DMS 273 treated with DMSO at 0.1 percent for 48 hours (cell line): Measurements from ENCODE around the gene CD200R1L.
"Not testable (repeated sequence)": the region's sequence is repeated elsewhere in the genome, so short reads cannot be mapped to it uniquely, and the experiment has no call there.

Experiments
- DNase-seq: peaks from one replicate; lab custom pipeline; 2025; lab: John Stamatoyannopoulos, UW

The CD200R1L gene, protein sequence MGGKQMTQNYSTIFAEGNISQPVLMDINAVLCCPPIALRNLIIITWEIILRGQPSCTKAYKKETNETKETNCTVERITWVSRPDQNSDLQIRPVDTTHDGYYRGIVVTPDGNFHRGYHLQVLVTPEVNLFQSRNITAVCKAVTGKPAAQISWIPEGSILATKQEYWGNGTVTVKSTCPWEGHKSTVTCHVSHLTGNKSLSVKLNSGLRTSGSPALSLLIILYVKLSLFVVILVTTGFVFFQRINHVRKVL

DNA sequence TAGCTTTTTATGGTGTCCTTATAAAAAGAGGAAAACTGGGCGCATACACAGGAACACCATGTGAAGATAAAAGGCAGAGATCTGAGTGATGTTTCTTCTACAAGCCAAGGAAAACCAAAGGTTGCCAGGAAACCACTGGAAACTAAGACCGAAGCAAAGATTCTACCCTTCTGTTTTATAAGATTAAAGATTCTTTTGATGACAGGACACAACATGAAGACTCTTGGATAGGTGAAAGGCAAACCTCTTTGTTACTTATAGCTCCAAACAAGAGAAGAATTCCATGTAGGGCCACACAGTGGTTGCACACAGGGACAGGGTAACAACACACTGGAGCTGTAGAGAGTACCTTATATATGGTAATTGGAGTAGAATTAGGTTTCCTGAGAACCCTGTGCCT lies at the start of gene CD200R1L:
Gene CD200R1L, minus strand, starts transcription at position 101 of the 400 bp plus-strand sequence. CDS start 17,497 bp downstream, outside the sequence.
- DNase-seq: no peak

DNA sequence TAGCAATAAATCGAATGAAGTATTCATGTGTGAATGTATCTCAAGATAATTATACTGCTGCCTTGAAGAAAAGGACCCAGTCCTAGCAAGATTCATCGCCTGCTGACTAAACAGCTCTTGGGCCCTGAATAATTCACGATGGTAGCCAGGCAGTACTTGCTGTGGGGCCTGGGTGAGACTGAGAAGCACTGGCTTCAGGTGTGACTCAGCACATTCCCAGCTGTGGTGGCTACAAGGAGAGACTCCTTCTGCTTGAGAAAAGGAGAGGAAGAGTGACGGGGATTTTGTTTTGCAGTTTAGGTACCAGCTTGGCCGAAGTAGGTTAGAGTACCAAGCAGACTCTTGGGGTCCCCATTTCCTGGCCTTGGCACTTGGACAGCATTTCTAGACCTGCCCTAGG lies 47.6 kb upstream of the CD200R1L start:
- DNase-seq: no peak

DNA sequence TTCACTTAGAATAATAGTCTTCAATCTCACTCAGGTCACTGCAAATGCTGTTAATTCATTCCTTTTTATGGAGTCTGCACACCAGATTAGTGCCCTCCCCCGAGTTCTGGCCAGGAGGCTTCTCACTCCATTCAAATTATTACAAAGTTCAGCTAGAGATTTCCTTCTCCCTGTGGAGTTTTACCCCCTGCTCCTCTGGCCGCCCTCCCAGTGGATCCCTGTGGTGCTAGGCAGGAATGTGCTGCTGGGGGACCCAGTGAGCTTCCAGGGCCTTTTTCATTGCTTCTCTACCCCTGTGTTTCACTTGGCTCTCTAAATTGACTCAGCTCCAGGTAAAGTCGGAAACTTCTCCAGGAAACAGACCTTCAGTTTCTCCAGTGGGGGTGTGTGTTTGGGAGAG lies 42.7 kb upstream of the CD200R1L start:
- DNase-seq: no peak

DNA sequence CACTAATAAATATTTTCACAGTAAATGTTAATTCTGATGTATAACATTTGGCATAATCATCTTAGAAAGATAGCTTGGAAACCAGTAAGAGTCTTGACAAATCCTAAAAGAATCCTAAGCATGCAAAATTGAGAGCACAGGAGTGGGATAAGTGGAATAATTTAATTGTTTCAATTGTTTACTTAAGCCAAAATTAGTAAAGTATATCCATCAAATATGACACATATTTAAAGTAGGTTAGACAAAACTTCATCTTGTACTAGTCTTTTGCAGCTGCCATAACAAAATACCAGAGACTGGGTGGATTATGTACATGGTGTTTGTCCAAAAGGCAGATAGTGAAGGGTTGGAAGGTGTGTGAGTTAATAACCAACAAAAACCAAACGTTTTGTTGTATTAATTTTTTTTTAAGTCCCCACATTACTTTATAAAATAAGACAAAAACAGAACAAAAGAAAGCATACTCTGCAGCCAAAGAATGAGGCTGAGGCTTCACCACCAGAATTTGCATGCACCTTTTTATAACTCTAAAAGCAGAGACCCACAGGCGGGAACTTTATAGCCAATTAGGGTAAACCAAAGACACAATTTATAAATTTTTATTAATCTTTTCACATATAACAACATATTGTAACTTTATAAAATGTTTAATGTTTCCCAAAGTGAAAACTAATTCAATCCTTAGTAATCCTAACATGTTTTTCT lies 41.9 kb upstream of the CD200R1L start:
- DNase-seq: no peak

DNA sequence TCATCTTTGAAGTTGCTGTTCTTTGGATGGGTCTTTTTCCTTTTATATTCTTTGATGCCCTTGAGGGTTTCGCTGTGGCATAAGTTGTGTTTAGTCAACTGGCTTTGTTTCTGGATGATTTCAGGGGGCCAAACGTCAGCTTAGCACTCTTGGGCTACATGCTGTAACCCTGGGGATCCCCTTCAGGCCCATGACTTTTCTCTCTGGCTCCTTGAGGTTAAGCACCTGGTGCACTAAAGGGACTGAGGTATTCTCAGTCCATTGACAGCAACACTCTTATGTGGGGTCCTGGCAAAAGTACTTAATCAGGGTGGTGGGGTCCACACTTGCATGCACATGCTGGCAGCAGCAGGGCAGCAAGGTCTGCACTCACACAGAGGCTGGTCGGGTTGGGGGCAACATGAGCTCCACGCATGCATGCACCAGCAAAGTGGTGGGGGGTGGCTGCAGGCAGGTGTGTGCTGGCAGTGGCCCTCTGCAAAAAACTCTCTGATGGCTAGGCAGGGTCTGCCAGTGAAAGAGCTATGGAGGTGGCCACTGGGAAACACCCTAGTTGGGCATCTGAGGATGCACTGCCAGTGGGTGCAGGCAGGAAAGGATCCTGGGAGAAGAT lies 38.1 kb upstream of the CD200R1L start:
- no peak for DNase-seq

DNA sequence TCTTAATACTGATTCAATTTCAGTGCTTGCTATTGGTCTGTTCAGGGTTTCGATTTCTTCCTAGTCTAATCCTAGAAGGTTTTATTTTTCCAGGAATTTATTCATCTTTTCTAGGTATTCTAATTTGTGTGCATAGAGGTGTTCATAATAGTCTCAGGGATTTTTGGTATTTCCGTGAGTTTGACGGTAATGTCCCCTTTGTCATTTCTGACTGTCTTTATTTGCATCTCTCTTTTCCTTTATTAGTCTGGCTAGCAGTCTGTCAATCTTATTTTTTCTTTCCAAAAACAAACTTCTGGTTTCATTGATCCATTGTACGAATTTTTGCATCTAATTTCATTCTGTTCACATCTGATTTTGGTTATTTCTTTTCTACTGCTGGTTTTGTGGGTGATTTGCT lies 35.2 kb upstream of the CD200R1L start:
- DNase-seq: no peak

DNA sequence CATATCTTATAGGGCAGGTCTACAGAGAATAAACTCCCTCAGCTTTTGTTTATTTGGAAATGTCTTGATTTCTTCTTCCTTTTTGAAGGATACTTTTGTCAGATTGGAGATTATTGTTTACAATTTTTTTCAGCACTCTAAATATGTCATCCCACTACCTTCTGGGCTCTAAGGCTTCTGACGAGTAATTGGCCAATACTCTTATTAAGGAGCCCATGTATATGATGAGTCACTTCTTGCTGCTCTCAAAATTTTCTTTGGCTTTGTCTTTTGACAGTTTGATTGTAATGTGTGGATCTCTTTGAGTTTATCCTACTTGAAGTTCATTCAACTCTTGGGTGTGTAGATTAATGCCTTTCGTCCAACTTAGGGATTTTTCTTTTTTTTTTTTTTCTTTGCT lies 28.9 kb upstream of the CD200R1L start:
- no peak for DNase-seq

DNA sequence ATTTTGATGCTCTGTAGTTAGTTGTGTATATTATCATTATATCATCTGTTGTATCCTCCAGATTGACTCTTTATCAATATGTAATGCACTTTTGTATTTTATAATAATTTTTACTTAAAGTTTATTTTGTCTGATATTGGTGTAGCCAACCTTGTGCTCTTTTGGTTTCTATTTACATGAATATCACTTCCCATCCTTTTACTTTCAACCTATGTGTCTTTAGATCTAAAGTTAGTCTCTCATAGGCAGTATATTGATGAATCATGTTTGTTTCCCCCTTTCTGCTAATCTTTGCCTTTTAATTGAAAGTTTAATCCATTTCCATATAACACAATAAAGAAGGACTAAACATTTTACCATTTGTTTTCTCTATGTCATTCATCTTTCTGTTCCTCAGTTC lies 28.1 kb upstream of the CD200R1L start:
- no peak for DNase-seq

DNA sequence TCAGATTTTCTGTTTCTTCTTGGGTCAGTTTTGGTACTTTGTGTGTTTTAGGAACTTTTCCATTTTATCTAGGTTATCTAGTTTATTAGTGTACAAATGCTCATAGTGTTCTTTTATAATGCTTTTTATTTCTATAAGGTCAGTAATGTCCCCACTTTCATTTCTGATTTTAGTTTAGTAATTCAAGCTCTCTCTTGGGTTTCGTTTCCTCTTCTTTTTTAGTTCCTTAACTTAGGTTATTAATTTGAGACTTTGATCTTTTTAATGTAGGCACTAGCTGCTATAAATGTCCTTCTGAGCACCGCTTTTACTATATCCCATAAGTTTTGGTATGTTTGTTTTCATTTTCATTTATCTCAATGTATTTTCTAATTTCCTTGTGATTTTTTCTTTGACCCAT lies 27.0 kb upstream of the CD200R1L start:
- DNase-seq: no peak

DNA sequence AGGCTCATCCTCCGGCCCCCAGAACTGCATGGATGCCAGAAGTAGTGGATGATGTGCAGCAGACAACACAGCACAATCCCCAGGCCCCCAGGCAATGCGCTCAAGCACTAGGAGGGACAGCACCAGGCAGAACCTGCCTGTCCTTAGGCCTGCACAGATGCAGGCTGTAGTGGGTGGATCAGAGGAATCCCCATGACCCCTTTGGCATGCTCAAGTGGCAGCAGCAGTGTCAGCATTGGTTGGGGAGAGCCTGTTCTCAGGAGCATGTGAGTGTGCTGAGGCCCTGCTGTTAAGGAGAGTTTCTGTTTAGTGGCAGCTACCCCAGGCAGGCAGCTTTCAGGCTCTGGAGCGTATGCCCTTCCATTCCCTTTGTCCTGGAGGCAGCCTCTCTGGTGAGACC lies 25.1 kb upstream of the CD200R1L start:
- no peak for DNase-seq

DNA sequence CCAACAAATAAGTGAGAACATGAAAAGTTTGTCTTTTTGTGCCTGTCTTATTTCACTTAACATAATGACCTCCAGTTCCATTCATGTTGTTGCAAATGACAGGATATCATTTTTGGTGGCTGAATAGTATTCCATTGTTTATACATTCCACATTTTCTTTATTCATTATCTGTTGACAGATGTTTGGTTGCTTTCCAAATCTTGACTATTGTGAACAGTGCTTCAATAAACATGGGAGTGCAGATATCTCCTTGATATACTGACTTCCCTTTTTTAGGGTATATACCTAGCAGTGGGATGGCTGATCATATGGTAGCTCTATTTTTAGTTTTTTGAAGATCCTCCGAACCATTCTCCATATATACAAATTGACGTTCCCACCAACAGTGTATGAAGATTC lies 19.1 kb upstream of the CD200R1L start:
- no peak for DNase-seq

DNA sequence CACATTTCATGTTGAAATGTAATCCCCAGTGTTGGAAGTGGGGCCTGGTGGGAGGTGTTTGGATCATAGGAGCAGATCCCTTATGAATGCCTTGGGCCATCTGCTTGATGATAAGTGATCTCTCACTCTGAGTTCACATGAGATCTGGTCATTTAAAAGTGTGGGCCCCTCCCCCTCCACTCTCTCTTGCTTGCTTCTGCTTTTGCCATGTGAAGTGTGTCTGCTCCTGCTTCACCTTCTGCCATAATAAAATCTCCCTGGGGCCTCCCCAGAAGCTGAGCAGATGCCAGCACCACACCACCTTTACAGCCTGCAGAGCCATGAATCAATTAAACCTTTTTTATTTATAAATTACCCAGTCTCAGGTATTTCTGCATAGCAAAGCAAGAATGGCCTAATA lies 14.2 kb upstream of the CD200R1L start:
- DNase-seq: peak; percentile 55

DNA sequence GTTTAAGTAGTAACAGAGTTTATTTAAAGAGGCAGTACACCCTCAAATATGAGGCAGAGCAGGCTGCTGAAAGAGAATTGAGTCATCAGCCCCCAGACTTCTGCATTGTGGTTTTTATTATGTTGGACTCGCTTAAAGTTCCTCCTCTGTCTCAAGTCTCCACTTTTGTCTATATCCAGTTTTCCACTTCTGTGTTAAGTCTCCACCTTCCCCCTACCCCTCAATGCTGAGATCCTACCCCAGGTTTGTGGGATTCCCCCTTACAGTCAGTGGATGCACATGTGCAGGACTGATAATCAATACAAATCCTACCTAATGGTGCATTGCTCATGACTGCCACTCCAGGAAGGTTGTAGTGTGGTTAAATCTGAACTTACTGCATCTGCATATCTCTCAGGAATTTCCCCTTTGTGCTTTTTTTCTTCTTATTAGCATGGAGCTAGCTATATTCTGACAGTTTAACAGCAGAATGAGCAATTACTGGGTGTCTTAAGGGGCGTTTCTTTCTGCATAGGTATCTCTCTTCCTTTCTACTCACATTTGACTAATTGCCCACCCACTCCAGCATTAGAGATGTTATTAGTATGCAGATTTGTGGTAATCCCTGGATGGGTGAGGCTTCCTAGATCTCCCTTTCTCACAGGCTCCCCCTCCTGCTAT lies 11.9 kb upstream of the CD200R1L start:
- DNase-seq: no peak

DNA sequence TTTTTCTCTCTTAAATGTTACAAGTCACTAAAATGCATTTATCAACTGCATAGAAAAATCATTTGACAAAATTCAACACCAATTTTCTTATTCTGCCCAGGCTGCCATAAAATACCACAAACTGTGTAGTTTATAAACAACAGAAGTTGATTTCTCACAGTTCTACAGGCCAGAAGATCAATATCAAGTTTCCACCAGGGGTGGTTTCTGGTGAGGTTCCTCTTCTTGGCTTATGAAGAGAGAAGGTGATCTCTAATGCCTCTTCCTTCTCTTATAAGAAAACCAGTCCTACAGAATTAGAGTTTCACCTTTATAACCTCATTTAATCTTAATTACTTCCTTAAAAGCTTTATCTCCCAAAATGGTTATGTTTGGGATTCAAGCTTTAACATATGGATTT lies 10.9 kb upstream of the CD200R1L start:
- DNase-seq: no peak

DNA sequence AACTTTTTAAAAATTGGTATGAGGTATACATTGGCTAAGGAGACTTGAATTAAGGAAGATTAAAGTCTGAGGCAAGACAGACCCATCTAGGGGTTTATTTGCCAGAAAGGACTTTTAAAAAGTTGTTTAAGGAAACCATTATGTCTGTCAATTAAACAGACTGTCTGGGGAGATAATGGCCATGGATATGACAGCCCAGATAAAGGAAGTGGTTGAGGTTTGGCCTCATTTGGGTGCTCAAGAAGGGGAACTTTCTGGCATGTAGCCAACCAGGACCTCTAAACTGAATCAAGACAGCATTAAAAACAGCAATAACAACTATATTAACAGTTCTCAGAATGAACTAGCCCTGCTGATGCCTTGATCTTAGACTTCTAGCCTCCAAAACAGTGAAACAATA lies 9.9 kb upstream of the CD200R1L start:
- no peak for DNase-seq

DNA sequence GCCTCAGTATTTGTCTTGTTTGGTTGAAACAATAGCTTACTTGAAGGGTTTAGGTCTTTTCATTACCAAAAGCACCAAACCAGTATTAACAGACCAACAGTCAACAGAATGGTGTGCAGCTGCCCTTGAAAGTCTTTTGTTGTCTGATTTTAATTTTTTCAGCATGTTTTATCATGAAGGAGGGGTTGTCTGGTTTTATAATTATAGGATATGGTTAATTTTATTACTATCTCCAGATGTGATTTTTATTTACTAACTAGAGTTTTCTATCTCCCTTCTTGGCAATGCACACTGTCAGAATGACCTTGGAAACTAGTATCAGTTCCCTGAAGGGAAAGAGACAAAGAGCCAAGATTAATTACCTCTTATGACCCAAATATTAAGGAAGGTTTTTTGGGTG lies 9.2 kb upstream of the CD200R1L start:
- no peak for DNase-seq

DNA sequence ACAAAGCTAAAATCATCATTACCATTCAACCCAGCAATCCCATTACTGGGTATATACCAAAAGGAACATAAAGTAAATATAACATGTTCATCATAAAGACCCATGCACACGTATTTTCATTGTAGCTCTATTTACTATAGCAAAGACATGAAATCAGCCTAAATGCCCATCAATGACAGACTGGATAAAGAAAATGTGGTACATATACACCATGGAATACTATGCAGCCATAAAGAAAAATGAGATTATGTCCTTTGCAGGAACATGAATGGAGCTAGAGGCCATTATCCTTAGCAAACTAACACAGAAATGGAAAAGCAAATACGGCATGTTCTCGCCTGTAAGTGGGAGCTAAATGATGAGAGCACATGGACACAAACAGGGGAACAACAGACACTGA lies 8.4 kb upstream of the CD200R1L start:
- not testable (repeated sequence) for DNase-seq

DNA sequence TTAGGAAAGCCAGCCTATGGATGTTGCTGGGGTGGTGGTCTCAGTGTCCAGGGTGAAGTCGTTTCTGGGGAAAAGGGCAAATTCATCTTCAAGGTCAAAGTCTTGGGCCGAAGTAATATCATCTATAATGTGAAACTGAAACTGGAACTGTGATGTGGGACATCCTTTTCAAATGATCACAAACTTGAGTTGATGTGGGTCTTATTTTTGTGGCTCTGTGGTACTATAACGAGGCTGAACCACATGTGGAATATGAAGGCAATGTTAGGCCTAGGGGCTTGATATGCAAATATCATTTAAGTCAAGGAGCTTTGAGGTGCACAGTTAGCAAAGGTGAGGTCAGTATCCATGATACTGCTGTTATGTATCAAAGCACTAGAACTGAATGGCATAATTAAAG lies 1.5 kb upstream of the CD200R1L start:
- no peak for DNase-seq

DNA sequence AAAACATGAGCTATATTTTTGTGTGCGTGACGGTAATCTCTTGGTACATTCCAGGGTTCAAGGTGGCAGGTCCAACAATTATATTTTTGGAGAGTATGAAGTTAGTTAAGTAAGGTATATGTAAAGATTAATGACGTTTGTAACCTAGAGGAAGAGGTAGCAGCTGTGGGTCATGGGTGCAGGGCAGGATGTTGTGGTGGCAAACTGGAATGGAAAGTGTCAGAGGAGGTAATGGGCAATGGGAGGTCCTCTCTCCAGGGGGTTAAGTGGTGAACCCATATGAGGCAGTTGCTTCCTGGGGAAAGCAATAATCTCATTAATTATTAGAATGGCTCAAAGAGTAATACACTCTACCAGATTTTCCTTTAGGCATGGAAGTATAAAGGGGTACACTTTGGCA lies 1.0 kb upstream of the CD200R1L start:
- DNase-seq: no peak

DNA sequence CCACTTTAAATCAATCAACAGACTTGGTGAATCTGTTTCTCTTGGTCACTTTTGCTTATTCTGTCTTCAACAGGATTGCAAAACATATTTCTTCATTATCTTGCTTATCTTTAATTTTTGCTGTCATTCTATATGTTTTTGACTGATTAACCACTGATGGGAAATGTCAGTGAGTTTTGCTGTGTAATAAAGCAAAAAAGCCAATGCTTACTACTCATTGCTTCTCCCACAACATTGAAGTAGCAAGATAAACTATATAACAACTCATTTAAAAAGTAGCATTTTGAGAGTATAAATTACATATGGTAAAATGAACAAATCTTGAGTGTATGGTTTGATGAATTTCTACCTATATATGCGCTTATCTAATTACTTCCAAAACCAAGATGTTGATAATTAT lies 892 bp downstream of the CD200R1L start:
- no peak for DNase-seq

DNA sequence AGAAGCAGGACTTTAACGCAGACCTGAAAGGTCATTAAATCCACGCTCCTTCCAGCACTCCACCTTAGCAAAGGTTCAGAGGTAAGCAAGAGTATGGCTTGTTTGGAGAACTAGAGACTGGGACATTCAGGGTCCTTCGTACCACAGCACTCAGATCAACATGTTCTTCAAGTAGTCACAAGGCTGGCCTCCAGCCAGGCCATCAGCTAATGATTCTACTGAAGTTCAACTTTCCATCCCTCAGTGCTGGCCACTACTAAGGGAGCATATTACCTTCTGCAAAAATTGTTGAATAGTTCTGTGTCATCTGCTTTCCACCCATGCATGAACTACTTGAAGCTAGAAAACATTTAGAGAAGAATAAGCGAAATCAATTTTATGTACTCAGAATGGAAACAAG lies 17.6 kb downstream of the CD200R1L start:
- no peak for DNase-seq

DNA sequence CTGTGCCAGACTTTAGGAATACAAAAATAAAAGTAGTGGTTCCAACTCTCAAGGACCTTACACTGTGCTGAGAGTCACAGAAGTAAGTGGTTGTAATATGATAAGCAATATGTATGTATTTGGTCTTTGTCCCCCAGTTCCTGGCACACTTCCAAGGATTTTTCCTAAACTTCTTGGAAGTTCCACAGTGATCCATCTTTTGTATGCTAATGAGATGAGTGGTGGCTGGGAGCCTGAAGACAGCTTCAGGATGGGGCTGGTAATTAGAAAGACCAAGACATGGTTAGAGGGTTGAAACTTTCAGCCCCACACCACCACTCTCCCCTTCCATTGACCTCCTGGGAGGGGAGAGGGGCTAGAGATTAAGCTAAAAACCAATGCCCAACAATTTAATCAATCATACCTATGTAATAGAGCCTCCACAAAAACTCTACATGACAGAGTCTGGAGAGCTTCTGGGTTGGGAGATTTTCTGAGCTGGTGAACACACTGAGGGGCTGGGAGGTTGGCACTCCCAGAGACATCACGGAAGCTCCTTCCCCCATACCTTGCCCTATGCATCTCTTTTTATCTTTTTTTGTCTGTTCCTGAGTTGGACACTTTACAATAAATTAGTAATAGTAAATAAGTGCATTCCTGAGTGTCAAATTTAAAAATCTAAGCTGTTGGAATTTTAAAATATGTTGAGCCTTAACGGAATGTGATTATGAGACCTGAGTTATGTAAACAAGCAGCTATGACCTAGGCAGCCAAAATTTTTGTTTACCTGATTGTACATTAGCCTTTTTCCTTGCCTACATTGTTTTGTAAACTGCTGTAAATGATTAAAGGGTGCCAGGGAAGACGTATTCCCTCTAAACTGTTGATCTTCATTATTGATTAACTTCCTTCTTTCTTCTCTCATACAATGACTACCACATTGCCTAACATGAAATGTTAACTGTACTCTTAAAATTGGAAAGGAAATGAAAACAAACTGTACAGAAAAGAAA lies 24.3 kb downstream of the CD200R1L start:
- DNase-seq: no peak
